GM18861 (cell line): Measurements from ENCODE around the gene OR5AS1.
"Not testable (repeated sequence)": the region's sequence is repeated elsewhere in the genome, so short reads cannot be mapped to it uniquely, and the experiment has no call there.

Experiments
- ATAC-seq: cut with Tn5 transposase; IDR thresholded peaks from one replicate; pipeline ENCODE4 v1.9.1; 2021; ENCODE audit not compliant: unreplicated experiment

The OR5AS1 gene

DNA sequence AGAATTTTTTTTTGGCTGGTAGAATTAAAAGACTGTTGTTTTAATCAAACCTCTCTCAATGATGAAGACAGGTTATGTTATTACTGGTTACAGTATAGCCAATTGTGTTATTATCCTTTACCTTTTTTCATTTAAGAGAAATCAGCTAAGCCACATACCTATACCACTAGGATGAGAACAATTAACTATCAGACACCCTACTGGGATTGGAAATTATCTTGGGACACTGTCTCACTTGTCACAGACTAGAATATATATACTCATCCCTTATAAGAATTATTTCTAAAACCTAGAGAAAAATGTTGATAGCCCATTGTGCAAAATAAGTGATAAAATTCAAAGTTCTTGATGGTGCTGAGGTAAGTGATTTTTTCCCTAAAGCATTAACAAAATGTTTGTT is at the start of gene OR5AS1:
Gene OR5AS1 (plus strand): TSS at position 301 of the 400 bp plus-strand sequence. CDS start 2,765 bp downstream, outside the sequence.
- ATAC-seq: no peak

DNA sequence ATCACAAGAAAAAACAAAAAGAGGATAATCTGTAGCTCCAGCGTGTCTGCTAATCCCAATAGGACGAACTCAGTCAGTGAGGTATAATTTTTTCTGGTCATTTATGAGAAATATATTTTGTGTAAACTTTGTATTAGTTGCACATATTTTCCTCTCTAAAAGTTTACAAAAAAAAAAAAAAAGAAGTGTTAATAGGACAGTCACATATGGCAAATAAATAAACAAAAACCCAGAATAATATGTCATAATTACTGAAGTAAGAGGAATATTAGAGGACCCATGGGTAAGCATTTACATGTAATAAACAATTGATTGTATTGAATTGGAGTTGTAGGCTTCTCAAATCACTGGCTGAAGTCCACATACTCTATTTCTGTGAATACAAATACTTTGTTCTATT is 32.9 kb upstream of the OR5AS1 start, which contains the start of gene OR5F1:
Gene OR5F1 (minus strand): TSS at position 101 of the 400 bp plus-strand sequence. CDS start 0 bp downstream, at position 101.
- no peak for ATAC-seq

DNA sequence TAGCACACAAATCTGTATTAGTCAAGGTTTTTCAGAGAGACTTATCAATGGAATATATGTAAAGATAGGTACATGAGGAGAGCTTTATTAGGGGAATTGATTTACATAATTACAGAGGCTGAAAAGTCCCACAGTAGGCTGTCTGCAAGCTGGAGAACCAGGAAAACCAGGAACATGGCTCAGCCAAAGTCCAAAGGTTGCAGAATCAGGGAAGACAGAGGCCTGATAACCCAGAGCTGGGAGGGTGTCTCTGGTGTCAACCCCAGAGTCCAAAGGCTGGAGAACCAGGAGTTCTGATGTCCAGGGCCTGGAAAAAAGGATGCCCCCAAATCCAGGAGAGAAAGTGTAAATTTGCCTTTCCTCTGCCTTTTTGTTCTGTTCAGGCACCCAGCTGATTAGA is 16.7 kb upstream of the OR5AS1 start:
- no peak for ATAC-seq

DNA sequence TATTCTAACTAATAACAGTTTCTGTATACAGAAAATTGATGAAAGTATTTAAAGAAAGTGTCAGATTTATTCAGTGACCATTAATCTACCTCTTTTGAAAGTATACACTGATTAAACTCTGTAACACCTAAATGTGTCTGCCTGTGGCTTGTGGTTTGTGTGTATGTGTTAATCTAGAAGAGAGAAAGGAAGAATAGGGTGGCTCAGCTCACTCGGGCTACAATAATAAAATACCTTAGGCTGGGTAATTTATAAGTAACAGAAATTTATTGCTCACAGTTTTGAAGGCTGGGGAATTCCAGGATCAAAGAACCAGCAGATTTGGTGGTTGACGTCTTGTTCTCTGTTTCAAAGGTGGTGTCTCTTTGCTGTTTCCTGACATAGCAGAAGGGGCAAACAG is 13.6 kb upstream of the OR5AS1 start:
- ATAC-seq: no peak

DNA sequence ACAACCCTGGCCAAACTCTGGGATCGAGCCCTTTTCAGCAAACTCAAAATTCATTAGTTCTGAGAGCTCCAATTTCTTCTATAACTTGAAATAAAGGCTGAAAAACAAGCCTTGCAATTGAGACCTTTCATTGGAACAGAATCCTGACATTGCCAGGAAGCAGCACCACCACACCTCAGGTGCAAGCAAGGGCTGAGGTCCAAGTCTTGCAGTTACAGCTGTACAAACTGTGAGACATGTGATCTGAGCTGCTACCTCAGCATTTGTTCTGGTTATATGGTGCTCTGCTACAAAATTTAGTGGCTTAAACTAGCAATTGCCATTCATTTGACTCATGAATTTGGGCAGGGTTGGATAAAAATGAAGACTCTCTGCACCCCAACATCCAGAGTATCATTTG is 18.1 kb downstream of the OR5AS1 start:
- no peak for ATAC-seq

DNA sequence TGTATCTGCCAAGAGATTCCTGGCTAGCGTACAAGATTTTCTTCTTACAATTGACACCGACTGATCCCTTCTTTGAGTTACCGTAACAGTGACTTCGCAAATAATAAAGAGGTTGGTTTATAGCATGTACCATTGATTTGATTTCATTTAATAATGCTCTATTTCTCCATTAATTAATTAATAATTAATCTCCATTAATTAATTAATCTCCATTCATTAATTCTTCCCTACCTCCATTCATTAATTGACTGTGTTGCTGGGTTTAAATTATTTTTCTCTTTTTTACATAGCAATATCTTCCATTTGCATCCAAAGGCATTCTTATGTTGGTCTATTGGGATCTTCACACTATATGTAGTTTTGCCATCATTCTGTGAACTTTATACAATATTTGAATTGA is 21.0 kb downstream of the OR5AS1 start:
- ATAC-seq: no peak

DNA sequence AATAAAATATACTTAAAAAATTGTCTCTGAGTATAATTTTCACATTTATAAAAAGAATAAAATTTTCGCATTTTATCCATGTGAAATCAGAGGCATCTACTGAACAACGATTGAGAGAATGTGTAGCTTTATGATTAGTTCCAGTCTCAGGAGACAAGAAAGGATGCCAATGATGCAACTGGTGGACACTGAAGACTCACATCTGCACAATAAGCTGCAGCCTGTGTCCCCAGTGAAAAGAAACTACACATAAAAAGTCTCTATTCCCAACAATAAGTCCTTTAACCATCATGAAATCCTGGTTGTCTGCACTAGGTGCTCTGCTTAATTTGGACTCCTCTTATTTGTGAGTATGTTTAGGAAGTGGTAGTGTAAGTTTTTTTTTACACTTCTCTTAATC is 22.0 kb downstream of the OR5AS1 start:
- ATAC-seq: no peak

DNA sequence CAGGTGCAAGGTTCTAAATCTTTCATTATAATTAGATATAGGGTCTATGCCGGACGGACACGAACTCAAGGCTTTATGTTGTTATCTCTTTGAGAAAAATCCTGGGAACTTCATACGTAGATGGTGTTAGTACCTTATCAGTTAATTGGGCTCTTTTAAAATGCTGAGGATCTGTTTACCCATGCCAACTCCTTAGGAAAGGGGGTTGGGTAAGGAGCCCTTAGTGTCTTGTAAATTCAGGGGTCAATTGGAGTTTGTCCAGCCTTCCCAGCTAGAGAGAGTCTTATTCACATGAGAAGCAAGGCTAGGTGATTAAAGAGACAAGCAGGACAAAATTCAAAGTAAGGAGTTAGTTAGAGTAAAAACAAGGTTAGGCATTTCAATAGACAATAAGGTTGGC is 28.9 kb downstream of the OR5AS1 start:
- ATAC-seq: not testable (repeated sequence)

DNA sequence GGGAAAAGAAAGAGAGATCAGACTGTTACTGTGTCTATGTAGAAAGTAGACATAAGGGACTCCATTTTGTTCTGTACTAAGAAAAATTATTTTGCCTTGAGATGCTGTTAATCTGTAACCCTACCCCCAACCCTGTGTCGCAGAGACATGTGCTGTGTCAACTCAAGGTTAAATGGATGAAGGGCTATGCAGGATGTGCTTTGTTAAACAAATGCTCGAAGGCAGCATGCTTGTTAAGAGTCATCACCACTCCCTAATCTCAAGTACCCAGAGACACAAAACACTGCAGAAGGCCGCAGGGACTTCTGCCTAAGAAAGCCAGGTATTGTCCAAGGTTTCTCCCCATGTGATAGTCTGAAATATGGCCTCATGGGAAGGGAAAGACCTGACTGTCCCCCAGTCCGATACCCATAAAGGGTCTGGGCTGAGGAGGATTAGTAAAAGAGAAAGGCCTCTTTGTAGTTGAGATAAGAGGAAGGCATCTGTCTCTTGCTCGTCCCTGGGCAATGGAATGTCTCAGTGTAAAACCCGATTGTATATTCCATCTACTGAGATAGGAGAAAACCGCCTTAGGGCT is 30.3 kb downstream of the OR5AS1 start:
- ATAC-seq: not testable (repeated sequence)

DNA sequence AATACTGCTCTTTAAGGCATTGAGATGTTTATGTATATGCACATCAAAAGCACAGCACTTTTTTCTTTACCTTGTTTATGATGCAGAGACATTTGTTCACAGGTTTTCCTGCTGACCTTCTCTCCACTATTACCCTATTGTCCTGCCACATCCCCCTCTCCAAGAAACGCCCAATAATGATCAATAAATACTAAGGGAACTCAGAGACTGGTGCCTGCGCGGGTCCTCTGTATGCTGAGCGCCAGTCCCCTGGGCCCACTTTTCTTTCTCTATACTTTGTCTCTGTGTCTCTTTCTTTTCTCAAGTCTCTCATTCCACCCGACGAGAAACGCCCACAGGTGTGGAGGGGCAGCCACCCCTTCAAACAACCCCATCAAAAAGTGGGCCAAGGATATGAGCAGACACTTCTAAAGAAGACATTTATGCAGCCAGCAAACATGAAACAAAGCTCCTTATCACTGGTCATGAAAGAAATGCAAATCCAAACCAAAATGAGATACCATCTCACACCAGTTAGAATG is 30.9 kb downstream of the OR5AS1 start:
- not testable (repeated sequence) for ATAC-seq

DNA sequence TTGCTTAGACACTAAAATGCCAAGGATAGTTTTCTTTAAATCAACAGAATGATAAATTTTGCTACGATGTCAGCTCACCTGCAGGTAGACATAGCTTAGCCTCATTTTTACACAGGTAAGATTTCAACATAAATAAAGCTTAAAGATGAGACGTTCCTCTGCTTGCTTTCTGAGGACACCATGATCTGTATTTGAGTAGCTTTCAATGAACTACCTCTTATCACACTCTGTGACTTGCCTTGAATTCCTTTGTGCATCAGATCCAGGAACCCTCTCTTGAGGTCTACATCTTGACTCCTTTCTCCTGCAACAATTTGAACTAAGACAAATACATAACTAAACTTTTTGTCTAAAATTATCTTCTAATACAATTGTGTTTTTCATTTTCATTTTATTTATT is 39.5 kb downstream of the OR5AS1 start:
- ATAC-seq: no peak
